ENCODE data around the gene CAB39.

The CAB39 gene

DNA sequence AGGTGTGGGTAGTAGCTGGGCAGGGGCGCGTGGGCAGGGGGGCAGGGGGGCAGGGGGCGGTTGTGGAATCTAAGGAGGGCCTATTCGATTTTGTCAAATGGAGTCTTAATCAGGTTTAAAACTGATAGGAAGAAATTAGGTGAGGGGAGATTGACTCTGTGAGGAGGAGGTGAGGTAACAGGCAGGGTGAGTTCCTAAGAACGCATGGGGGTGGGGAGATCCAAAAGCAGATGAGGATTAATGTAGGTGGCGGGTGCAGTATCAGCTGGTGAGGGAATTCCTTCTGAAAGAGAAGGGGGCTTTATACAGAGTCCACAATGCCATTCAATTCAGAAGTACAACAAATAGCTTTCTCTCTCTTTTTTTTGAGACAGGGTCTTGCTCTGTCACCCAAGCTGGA lies 72.7 kb downstream of the CAB39 start:
- ATAC-seq, result no peak

DNA sequence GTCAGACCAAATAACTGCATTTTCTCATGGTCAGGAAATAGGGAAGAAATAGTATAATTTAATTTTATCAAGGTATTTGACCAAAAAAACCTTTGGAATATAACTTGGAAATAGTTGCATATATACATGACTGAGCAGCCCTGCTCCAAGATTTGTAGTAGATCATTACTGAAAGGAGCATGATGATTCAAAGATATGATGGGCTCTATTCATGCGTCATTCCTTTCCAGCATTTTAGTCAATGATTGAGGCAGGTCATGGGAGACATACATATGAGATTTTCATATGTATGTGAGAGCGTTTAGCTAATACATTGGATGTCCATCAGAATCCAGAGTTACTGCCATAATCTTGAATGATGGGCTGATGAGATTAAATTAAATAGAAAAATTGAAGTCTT lies 74.5 kb downstream of the CAB39 start:
- ATAC-seq, result no peak
- no peak for DNase-seq

More for the DNA sequence above, 72.7 kb downstream of the CAB39 start:
- DNase-seq, result no peak

DNA sequence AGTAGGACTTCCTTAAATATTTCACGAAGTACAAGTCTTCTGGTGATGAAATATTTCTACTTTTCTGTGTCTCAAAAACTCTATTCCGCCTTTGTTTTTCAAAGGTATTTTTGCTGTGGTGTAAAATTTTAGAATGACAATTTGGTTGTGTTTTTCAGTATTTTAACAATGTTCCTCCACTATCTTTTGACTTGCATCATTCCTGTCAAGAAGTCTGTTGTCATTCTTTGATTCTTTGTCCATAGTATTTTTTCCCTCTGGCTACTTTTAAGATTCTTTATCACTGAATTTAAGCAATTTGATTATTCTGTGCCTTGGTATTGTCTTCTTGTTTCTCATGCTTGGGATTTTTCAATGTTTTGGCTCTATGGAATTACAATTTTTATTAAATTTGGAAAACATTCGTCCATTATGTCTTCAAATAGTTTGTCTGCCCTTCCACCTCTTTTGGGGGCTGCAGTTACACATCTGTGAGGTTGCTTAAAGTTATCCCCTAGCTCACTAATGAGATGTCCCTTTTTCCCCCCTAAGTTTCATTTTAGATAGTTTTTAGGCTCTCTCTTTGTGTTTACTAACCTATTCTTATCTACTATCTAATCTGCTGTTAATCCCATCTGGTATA lies 76.0 kb downstream of the CAB39 start:
- no peak for ATAC-seq

DNA sequence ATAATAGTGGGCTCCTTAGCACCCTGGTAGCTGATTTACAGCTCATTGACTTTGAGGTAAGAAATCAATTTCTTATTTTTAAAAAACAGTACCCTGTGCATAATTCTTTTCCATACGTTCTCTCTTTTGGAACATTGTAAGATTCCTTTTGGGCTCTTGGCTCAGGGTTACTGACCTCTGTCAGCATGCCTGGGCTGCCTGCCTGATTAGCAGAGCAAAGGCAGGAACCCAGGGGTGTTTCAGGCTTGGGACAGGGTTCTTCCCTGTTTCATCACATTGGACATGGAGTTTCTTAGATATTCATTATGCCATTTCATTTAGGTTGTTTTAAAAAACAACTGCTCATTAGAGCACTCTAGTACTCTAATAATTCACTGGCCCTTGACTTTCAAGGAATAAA lies 78.3 kb downstream of the CAB39 start:
- ATAC-seq, result no peak
- no peak for DNase-seq

More for the DNA sequence above, 76.0 kb downstream of the CAB39 start:
- DNase-seq, result no peak

DNA sequence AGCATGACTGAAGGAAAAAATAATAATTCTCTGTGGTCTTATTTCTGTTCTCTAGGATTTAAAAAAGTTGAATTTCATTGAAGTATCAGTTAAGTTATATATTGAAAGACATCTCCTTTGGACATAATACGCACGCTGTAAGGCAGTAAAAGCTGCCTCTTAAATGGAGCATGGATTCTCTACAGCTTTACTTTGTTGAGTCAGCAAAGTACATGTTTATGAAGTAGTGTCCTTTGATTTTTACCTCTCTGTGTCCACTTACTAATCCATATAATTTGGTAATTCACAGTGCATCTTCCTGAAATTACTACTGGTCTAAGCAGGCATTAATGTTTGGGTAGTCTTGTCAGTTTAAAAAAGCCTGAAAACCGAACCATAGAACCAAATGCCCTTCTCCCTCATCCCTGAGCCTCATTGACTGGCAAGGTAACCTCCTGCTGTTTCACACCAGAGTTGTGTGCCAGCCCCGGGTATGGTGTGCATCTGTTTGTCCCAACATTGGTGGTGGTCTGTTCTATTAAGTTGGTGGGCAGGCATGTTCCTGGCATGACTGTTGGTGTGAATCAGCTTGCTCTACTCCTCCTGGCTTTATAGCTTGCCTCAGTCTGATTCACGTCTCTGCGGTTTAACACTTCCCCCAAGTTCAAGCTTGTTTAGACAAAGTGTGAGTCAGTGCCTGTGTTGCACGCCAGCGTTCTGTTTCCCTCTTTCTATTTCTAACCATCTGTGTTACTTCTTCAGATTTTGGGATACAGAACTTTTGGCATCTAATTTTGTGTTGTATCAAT lies 81.1 kb downstream of the CAB39 start:
- ATAC-seq (peak; percentile 94), DNase-seq (peak; percentile 64)

DNA sequence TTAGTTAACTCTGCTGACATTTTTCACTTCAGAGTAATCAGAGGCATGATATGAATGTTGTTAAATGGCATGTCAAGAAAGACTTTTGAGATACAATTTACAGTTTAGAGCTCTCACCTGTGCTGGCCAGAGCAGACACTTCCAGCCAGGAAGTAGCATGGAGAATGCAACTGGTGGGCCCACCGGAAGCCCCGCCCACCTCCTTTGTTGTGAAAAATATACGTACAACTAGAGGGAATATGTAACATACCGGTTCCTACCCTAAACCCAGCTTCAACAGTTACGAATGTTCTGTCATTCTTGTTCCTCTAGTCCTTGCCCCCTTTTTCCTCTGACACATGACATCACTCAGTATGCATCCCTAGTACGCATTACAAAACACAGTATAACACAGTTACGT lies 81.9 kb downstream of the CAB39 start:
- DNase-seq, result peak; percentile 41
- ATAC-seq, result peak; percentile 32

DNA sequence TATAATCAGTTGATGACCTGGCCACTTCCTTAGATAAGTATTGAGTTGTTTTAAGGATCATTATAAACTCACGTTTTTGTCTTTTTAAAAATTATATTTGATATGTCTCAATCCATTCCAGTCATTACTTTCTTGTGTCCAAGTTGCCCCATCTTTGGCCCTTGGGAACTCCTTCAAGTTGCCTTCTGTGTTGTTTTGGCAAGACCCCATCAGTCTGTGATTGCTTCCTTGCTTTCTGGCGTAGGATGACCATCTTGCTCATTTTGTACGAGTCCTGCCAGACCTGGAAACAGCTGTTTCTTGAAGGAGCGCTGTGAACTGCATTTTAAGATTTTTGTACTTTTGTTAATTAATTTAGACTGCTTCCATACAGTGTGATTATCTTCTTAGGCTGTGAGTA lies 83.2 kb downstream of the CAB39 start:
- no peak for DNase-seq
- ATAC-seq, result no peak

DNA sequence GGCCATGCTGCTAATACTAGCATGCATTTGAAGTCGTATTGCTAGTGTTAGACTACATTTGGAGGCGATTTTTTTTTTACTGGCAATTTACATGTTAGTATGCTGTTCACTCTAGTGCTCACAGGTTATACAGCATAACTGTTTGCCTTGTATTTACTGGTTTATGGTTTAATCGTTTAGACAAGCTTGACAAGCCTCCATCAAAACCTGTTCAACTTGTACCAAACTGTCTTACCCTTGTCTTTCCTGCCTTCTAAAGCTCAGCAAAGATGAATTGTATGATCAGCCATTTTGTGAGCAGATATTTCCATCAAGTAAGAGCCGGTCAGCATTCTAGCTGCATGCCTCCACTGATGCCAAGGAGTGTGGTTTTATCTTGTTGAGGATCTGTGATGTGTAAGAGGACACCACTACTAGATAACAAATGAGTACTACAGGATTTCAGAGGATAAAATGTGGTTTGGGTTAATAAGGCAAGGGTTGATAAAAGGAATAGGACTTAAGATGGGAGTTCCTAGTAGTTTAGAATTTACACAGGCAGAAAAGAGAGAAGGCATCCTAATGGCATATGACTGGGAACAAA lies 83.7 kb downstream of the CAB39 start:
- ATAC-seq (peak; percentile 21), DNase-seq (no peak)

DNA sequence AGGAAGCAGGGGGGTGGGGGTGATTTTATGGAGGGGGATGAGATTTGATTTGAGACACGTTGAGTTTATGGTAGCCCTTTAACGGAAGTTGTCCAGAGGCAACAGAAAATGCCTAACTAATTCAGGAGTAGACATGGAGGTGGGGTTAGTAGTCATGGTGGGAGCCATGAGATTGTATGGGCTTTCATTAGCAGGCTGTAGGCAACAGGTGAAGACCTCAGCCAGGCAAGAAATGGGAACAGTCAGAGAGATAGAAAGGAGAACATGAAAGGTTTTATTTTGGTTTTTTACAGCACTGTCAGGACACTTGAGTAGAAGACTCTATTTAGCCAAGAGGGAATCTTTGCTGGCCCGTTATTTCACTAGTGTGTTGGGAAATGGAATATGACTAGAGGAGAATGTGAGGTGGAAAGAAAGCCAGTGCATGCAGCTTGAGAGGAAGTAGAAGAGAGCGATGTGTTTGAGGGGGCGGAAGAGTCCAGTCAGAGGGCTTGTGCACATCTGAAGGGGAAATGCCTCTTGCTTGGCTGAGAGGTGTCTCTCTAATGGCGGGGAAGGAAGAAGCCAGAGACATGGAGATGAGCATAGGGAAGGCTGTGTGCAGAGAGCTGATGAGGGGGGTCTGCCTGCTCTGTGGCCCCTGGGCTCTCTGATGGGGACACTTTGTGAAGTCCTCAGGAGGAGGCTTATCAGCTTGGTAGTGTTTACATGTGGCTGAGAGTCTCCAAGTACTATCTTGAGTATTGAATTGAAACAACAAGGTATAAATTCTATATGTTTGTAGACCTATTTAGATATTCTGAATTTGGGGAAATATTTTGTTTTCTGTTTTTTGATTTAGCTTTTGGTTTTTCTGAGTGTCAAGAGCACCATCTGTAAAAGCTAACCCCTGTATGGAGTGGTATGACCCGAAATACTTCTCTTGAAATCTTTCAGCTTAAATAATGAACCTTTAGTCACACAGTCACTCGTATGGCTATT lies 85.2 kb downstream of the CAB39 start:
- ATAC-seq (peak; percentile 26), DNase-seq (peak; percentile 35)

DNA sequence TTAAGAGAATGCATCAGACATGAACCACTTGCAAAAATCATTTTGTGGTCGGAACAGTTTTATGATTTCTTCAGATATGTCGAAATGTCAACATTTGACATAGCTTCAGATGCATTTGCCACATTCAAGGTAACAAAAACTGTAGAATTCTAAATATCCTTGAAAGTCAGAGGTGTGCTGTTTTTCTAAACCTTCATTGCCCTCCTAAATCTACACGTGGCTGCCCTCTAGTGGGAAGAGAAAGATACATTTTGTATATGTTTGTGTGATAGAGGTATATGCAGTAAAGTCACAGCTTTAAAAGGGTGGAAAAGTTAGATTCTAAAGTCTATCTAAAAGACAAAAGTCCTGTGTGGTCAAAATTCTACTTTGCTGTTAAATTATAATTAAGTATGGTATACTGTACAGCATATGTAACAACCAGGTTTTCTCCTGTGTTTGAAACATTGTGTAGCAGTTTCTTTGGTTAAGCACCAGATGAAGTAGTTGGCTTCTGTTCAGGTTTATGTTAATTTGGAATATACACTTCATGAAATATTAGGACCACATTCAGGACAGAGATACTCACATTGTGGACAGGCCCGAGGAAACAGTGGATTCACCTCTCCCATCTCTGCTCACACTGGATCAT lies 86.2 kb downstream of the CAB39 start:
- no peak for ATAC-seq
- peak; percentile 50 for DNase-seq

DNA sequence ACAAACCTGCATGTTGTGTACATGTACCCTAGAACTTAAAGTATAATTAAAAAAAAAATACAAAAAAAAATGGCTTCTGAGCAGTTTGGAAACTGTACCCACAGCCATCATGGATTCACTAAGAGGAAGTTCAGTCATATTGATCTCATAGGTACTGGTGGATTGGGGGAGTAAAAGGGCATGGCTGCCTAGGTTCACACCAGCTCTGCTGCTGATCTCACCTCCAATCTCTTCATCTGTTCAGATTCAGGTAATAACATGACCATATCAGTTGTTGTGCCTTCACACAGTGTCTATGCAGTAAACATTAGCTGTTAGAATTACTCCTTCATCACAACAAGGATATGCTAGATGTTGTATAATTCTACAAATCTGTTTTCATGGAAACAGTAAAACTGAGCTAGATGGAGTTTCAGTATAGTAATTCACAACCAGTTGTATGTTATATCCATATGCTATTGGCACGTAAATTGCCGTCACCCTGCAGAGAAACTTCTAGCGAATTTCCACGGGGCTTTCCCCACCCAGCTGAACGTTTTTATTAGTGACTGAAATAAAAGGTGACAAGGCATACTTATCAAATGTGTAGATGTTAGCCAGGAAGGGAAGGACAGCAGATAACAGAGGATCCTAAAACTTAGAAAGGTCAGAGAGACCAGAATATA lies 92.8 kb downstream of the CAB39 start:
- ATAC-seq (peak; percentile 57), DNase-seq (no peak)

DNA sequence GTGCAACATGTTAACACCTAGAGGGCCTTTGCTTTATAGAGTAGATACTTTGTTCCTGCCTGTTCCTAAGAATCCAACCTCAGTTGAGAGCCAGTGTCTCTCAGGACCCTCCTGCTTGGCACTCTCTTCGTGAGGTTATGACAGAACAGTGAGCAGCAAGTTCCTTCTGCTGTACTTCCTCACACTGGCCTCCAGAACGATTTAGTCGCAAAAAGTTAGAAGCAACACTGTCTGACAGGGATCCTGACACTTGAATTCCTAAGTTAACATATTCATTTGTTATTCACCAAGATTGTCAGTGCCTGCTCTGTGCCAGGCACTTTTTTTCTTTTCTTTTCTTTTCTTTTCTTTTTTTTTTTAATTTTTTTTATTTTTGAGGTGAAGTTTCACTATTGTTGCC lies 95.1 kb downstream of the CAB39 start:
- no peak for ATAC-seq
- DNase-seq, result no peak

DNA sequence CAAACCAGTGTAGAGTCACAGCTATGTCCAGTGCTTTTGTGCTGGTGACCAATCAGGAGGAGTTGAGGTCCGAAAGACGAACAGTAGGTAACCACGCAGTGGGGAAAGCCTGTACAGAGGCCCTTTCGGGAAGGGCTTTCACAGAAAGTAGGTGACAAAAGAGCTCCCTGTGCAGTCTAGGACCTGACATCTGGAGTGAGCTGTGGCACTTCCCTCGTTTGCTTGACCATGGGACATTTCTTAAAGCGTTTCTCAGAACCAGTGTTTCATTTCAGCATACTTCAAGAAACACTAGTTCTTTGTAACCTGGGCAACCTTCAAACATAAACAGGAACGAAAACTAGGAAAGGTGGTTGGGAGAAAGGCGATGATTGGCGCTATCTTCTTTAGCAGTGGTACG lies 96.4 kb downstream of the CAB39 start:
- DNase-seq (no peak), ATAC-seq (no peak)

DNA sequence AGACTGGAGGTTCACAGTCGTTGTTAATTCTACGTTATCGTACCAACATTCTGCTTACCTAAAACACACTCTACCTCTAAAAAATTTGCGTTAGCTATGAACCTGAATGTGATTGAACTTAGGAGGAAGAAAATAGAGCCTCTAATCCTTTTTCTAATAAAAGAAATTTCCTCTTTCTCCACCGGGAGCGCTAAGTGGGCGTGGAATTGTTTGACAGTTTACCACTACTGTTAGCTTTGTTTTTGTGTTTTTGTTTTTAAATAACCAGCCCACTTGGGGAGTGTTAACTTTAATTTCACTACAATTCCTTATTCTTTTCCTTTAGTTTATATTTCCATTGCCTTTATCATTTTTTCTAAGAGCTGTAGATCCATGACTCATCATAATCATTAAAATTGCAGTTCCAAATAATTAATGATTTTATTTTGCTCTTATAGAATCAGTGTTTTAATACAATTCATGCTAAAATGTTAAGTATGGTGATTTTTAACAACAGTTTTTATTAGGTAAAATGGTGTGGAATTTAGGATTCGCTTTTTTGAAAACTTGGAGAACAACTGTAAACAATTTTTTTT lies 97.1 kb downstream of the CAB39 start:
- ATAC-seq (no peak), DNase-seq (no peak)

DNA sequence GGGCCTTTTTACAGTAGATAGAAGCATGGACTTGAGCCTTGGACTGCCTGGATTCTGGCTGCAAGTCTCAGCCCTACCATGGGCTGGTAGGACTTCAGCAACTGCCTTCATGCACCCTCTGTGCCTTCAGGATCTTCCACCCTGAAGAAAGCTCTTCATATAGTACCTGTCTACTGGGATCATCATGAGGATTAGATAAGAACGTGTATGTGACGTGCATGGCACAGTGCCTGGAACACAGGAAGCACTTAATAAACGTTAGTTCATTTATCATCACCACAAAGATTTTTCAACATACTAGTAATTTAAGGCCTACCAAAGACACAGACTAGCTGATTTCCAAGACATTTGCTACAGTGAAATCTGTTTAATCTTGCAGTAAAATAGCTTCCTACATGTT lies 98.9 kb downstream of the CAB39 start:
- no peak for ATAC-seq
- no peak for DNase-seq

DNA sequence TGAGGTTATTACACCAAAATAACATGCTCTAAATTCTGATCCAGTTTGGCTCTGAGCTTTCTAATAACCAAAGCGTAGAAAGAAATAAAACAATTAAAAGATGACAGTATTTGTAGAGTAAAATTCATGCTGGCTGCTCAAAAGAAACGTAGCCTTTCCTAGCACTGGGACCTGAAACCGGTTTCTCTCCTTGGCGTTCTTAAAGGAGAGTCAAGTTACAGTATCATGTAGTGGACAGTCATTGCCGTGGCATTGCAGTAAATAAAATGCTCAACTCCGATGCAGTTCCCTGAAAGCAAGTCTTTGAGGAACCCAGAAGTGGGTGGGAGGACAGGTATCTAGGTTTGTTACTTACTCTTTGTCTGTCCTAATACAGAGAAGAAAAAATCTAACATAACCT lies 99.4 kb downstream of the CAB39 start:
- DNase-seq (no peak), ATAC-seq (no peak)

DNA sequence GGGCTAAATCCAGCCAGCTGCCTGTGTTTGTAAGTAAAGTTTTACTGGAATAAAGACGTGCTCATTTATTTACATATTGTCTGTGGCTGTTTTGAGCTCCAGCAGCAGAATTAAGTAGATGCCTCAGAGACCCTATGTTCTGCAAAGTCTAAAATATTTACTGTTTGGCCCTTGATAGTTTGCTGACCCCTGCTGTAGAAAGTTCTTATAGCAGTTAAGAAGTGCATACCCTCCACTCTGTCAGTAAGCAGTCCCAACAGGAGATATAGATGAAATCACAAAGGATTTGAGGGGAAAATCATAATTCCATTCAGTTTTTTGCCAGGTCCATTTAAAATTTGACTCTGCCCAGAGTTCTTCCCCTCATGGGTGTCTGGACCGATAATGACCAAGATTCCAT lies 102.0 kb downstream of the CAB39 start:
- ATAC-seq, result no peak
- DNase-seq, result no peak

DNA sequence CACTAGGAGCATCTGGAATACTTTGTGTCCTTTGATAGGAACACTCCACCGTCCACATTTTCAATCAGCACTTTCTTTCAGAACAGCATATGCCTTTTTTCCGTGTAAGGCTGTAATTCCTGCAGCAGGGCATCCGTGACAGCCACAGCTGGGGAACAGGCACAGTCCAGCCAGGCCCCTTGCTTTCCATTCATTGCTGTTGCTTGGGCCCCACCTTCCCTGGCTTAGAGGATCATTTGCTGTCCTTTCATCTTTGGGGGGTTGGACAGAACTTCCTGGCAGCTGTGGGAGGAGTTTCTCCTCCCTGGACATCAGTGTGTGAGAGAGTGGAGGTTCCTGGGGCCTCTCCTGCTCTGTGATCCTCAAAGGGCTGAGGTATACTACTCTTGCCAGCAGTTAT lies 102.4 kb downstream of the CAB39 start:
- DNase-seq (no peak), ATAC-seq (no peak)

DNA sequence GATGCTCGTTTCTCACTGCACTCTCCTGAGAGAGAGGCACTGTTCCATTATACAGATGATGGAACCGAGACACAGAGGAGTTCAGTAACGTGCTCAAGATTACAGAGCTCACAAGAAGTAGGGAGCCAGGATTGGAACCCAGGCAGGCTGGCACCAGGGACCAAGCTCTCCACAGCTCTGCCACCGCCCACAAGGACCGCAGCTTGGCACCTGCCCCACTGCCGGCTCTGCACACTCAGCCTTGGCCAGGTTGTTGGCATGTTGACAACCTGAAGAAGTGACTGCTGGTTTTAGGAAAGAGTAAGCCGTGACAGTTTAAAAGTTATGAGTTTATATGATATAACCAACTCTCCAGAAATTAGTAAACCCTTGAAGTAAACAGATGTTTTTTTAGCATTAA lies 104.1 kb downstream of the CAB39 start:
- no peak for ATAC-seq
- DNase-seq, result no peak

DNA sequence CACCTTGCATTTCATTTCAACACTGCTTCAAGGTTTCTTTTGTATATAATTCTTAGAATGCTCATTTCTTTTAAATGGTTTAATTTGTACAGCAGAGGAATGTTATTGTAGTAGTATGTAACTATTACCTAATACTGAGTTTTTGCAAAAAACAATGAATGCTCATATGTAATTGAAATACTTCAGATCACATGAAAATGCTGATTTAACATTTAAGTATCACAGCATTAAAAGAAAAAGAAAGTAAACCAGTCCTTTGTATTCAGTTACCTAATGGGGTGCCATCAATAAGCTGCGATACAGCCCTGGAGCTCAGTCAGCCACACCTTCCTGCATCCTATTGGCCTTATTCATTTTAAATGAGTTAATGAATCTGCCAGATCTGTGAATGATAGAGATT lies 106.8 kb downstream of the CAB39 start:
- ATAC-seq (no peak), DNase-seq (no peak)
